AG04449 (cell line): ENCODE results near the gene ANKFN1.

Source experiments
- CTCF ChIA-PET: fragments of 350-600 bp; formaldehyde crosslinking; extraction: SDS; loops from one replicate; lab custom pipeline; 2021; ENCODE audit warnings: antibody characterized with exemption; lab: Yijun Ruan, JAX
- POLR2A ChIA-PET: fragments of 400-600, 350-600 bp; formaldehyde crosslinking; extraction: SDS; loops from one replicate; lab custom pipeline; 2020; ENCODE audit warnings: antibody characterized with exemption, inconsistent platforms; lab: Yijun Ruan, JAX
- DNase-seq: peaks from one replicate; pipeline ENCODE4 v3.0.0-alpha.2; 2010; ENCODE audit warnings: low read depth, low spot score
- H3K4me3 ChIP-seq: 2 replicates; pipeline ENCODE4 v1.5.1; 2011; ENCODE audit warnings: low read depth, mild to moderate bottlenecking, control low read depth, low read length
- CTCF ChIP-seq: IDR thresholded peaks from one replicate; pipeline ENCODE4 v1.5.1; 2011; ENCODE audit warnings: mild to moderate bottlenecking, moderate library complexity, low read length, control low read depth, inconsistent platforms; ENCODE audit not compliant: insufficient read depth; ENCODE audit errors: missing control alignments

The ANKFN1 gene

DNA sequence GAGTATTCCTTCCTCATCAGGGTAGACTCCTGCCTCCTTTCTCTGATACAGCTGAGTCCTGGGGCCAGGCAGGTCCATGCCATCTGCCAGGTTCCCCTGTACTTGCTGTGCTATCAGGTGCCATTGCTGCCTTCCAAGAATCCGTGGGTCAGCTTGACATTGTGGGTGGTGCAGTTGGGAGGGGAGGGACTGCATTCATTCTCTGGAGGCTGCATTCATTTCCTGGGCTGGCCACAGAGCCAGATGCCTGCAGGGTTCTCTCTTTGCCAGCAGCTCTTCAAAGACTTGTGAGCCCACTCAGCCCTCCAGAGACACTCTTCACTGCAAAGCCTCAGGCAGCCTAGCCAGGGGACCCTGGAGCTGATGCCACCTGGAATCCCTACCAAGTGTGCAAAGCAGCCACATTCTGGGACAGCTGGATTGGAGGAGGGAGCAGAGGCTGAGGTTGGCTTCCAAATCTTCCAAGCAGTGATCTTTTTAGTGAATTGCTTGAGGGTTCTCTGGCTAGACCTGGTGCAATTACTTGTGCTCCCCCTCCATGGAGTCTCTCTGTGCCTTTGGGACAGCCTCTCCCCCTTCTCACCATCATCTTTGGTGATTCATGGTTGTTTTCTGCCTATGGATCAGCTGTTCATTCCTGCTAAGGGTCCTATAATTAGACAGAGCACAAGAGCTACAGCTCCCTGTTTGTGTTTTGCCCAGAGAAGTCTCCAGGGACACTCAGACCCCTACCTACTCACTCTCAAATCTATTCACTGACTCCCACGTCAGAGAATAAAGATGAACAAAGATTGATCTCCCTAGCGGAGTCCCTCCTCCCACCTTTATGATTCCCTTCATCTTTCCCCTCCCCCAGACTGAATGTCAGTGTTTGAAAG lies 20.9 kb downstream of the ANKFN1 start:
- POLR2A ChIA-PET = interaction anchor here (0.8 kb wide), 1 partner anchor 12 kb away, joined by 3 read pairs; no protein-coding TSS in a partner anchor

GRCh38 chr17:56175299-56175955 lies 22.2 kb downstream of the ANKFN1 start:
- H3K4me3 ChIP-seq = no peak overlapping the region
- no peak for DNase-seq
- POLR2A ChIA-PET = interaction anchor here (1.5 kb wide), 1 partner anchor 11 kb away, joined by 3 read pairs; no protein-coding TSS in a partner anchor
- CTCF ChIA-PET = interaction anchor here (1.2 to 1.9 kb wide), 2 partner anchors 48 to 541 kb away, joined by 3 to 7 read pairs; no protein-coding TSS in a partner anchor
- TF ChIP-seq CTCF = no peak

More for the DNA sequence above, 20.9 kb downstream of the ANKFN1 start:
- no peak for DNase-seq
- TF ChIP-seq CTCF = no peak
- H3K4me3 ChIP-seq = no peak overlapping the region
- CTCF ChIA-PET = interaction anchor here (1.2 to 1.9 kb wide), 2 partner anchors 47 to 542 kb away, joined by 3 to 7 read pairs; no protein-coding TSS in a partner anchor

- DNase-seq = no peak
- no peak for TF ChIP-seq CTCF
- ChIA-PET CTCF (no interaction called here), POLR2A (interaction anchor here (1.5 kb wide), 1 partner anchor 10 kb away, joined by 3 read pairs; no protein-coding TSS in a partner anchor)
- no peak overlapping the region for H3K4me3 ChIP-seq
Measured at GRCh38 chr17:56176091-56176490, 22.8 kb downstream of the ANKFN1 start.

DNA sequence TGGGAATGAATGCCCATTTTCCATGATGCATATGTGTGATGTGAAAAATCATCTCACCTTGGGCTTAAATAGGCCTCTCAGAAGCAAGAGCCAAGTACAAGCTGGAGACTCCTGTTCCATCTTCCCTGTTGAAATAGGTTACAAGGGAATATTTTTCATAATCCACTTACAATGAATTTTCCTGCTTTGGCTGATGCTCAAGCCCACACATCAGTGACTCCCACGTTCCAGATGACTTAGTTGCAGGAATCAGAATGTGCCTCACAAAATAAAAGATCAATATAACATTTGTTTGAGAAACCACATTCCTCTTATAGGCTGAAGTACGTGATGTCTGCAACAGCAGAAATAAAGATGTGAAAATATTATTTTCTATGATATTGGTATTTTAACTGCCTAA lies 24.1 kb downstream of the ANKFN1 start:
- TF ChIP-seq CTCF = no peak
- ChIA-PET POLR2A (no interaction called here), CTCF (no interaction called here)

DNA sequence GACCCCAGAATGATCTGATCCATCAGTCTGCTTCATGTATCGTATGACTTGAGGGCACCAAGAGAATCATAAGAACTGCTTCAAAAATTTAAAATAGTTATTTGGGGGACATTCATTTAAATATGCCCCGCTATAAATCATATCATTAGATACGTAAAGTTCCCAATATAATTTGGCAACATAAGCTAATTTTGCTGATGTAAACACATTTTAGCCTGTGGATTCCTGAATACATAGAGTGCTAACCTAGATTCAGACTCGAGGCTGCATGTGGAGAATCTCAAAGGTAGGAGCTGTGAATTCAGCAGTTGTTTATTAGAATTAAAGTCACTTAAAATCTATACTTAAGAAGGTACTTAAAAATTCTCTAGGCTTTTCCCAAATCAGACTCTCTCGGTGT lies 24.9 kb downstream of the ANKFN1 start:
- POLR2A ChIA-PET = no interaction called here
- CTCF ChIA-PET = no interaction called here
- no peak for TF ChIP-seq CTCF
- DNase-seq = no peak
- H3K4me3 ChIP-seq = no peak overlapping the region

More for the DNA sequence above, 24.1 kb downstream of the ANKFN1 start:
- DNase-seq = no peak
- H3K4me3 ChIP-seq = no peak overlapping the region

DNA sequence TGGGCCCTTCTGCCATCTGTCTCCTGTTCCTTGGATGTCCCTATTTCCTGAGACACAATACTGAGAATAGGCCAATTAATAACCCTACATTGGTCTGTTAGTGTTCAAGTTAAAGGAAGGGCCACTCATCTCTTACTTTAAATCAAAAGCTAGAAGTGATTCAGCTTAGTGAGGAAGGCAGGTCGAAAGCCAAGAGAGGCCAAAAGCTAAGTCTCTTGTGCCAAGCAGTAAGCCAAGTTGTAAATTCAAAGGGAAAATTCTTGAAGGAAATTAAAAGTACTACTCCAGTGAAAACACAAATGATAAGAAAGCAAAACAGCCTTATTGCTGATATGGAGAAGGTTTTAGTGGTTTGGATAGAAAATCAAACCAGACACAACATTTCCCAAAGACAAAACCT lies 28.8 kb downstream of the ANKFN1 start:
- TF ChIP-seq CTCF = no peak
- POLR2A ChIA-PET = no interaction called here
- CTCF ChIA-PET = interaction anchor here (1.4 kb wide), 1 partner anchor 55 kb away, joined by 4 read pairs; no protein-coding TSS in a partner anchor
- H3K4me3 ChIP-seq = no peak overlapping the region
- DNase-seq = no peak
